Hippocampal formation (tissue), 2 donors: Measurements from ENCODE around the gene ZFPM1.
"Not testable (repeated sequence)": the region's sequence is repeated elsewhere in the genome, so short reads cannot be mapped to it uniquely, and the experiment has no call there.

ENCODE experiments used
- DNase-seq, 2 donors: peaks; one replicate each; lab custom pipeline; 2025; lab: John Stamatoyannopoulos, UW

The ZFPM1 gene

GRCh38 chr16:88478889-88479792 is 26.1 kb downstream of the ZFPM1 start:
- no peak for DNase-seq

GRCh38 chr16:88479793-88480760 is 27.0 kb downstream of the ZFPM1 start:
- no peak for DNase-seq

- DNase-seq = no peak
These were observed 27.7 kb downstream of the ZFPM1 start for GRCh38 chr16:88480829-88481228.

GRCh38 chr16:88481851-88482250 is 28.8 kb downstream of the ZFPM1 start:
- no peak for DNase-seq

- no peak for DNase-seq
These were observed 29.7 kb downstream of the ZFPM1 start for GRCh38 chr16:88482630-88483391.

- no peak for DNase-seq
These were observed 30.2 kb downstream of the ZFPM1 start for GRCh38 chr16:88483392-88483641.

- no peak for DNase-seq
These were observed 31.7 kb downstream of the ZFPM1 start for GRCh38 chr16:88484505-88485365.

GRCh38 chr16:88485366-88485741 is 32.3 kb downstream of the ZFPM1 start:
- not testable (repeated sequence) for DNase-seq

GRCh38 chr16:88486398-88487123 is 33.5 kb downstream of the ZFPM1 start:
- DNase-seq = no peak

- no peak for DNase-seq
These were observed 34.0 kb downstream of the ZFPM1 start for GRCh38 chr16:88487124-88487432.

GRCh38 chr16:88487920-88488851 is 35.1 kb downstream of the ZFPM1 start:
- no peak for DNase-seq

GRCh38 chr16:88489163-88489741 is 36.2 kb downstream of the ZFPM1 start:
- DNase-seq = no peak

- DNase-seq = no peak
These were observed 38.0 kb downstream of the ZFPM1 start for GRCh38 chr16:88491001-88491559.

- no peak for DNase-seq
These were observed 38.7 kb downstream of the ZFPM1 start for GRCh38 chr16:88491560-88492310.

- DNase-seq = no peak
These were observed 40.8 kb downstream of the ZFPM1 start for GRCh38 chr16:88493879-88494278.

GRCh38 chr16:88494335-88495154 is 41.5 kb downstream of the ZFPM1 start:
- no peak for DNase-seq

GRCh38 chr16:88495268-88495772 is 42.2 kb downstream of the ZFPM1 start:
- no peak for DNase-seq
